HEK293 (cell line): ENCODE measurements around the gene RGS14.

Source experiments
- AEBP2 ChIP-seq: fragments of 450-650 bp; formaldehyde crosslinking; IDR thresholded peaks from 2 replicates; pipeline ENCODE4 v1.5.1; 2016; ENCODE audit warnings: missing biosample characterization, missing genetic modification characterization, borderline replicate concordance
- BCL11A ChIP-seq: fragments of 450-650 bp; formaldehyde crosslinking; IDR thresholded peaks from 2 replicates; pipeline ENCODE4 v1.5.1; 2016; ENCODE audit warnings: low read depth, missing biosample characterization, missing genetic modification characterization
- GLIS2 ChIP-seq: fragments of 450-650 bp; formaldehyde crosslinking; IDR thresholded peaks from 2 replicates; pipeline ENCODE4 v1.5.1; 2016; ENCODE audit warnings: missing biosample characterization, missing genetic modification characterization
- HOXC10 ChIP-seq: sonication (generic); formaldehyde crosslinking; IDR thresholded peaks from 2 replicates; pipeline ENCODE4 v1.8.1; 2023; ENCODE audit warnings: mild to moderate bottlenecking, missing genetic modification reagents
- IKZF3 ChIP-seq: fragments of 450-650 bp; IDR thresholded peaks from 2 replicates; pipeline ENCODE4 v1.5.0; 2018; ENCODE audit warnings: missing biosample characterization, mild to moderate bottlenecking, missing genetic modification characterization, moderate library complexity
- KLF9 ChIP-seq: fragments of 450-650 bp; formaldehyde crosslinking; IDR thresholded peaks from 2 replicates; pipeline ENCODE4 v1.5.1; 2016; ENCODE audit warnings: missing biosample characterization, missing genetic modification characterization, low read depth
- PRDM2 ChIP-seq: fragments of 450-650 bp; formaldehyde crosslinking; IDR thresholded peaks from 2 replicates; pipeline ENCODE4 v1.5.1; 2016; ENCODE audit warnings: missing biosample characterization, missing genetic modification characterization, borderline replicate concordance
- SP2 ChIP-seq: fragments of 450-650 bp; formaldehyde crosslinking; IDR thresholded peaks from 2 replicates; pipeline ENCODE4 v1.5.1; 2016; ENCODE audit warnings: missing biosample characterization, missing genetic modification characterization
- YY2 ChIP-seq: fragments of 450-650 bp; formaldehyde crosslinking; IDR thresholded peaks from 2 replicates; pipeline ENCODE4 v1.5.1; 2016; ENCODE audit warnings: missing biosample characterization, missing genetic modification characterization
- ZBTB21 ChIP-seq: fragments of 450-650 bp; formaldehyde crosslinking; IDR thresholded peaks from 2 replicates; pipeline ENCODE4 v1.5.1; 2017; ENCODE audit warnings: missing biosample characterization, missing genetic modification characterization
- ZBTB8A ChIP-seq: fragments of 450-650 bp; formaldehyde crosslinking; IDR thresholded peaks from 2 replicates; pipeline ENCODE4 v1.5.1; 2016; ENCODE audit warnings: missing biosample characterization, missing genetic modification characterization
- ZFP69B ChIP-seq: fragments of 450-650 bp; formaldehyde crosslinking; IDR thresholded peaks from 2 replicates; pipeline ENCODE4 v1.5.1; 2016; ENCODE audit warnings: missing biosample characterization, missing genetic modification characterization
- ZNF10 ChIP-seq: fragments of 450-650 bp; formaldehyde crosslinking; IDR thresholded peaks from 2 replicates; pipeline ENCODE4 v1.5.1; 2017; ENCODE audit warnings: missing biosample characterization, missing genetic modification characterization
- ZNF114 ChIP-seq: fragments of 450-650 bp; formaldehyde crosslinking; IDR thresholded peaks from 2 replicates; pipeline ENCODE4 v1.5.0; 2017; ENCODE audit warnings: missing biosample characterization, missing genetic modification characterization
- ZNF121 ChIP-seq: fragments of 450-650 bp; formaldehyde crosslinking; IDR thresholded peaks from 2 replicates; pipeline ENCODE4 v1.5.1; 2016; ENCODE audit warnings: missing biosample characterization, missing genetic modification characterization
- ZNF132 ChIP-seq: fragments of 450-650 bp; formaldehyde crosslinking; IDR thresholded peaks from 2 replicates; pipeline ENCODE4 v1.5.1; 2017; ENCODE audit warnings: missing biosample characterization, missing genetic modification characterization, borderline replicate concordance
- ZNF274 ChIP-seq, 2 experiments: fragments of 200-500 bp in 1 of 2; fragments of 450-650 bp in 1 of 2; sonication (Bioruptor generic) in 1 of 2; formaldehyde crosslinking in 1 of 2; IDR thresholded peaks; 2 replicates each; pipeline versions ENCODE4 v1.5.1 to v1.6.1; 2014 to 2016; ENCODE audit warnings: borderline replicate concordance in 1 of 2, inconsistent platforms in 1 of 2, low read length in 1 of 2, missing biosample characterization in 1 of 2, missing genetic modification characterization in 1 of 2
- ZNF335 ChIP-seq: fragments of 450-650 bp; formaldehyde crosslinking; conservative IDR thresholded peaks from 2 replicates; pipeline ENCODE4 v1.5.1; 2016; ENCODE audit warnings: missing biosample characterization, missing genetic modification characterization
- ZNF354C ChIP-seq: fragments of 450-650 bp; formaldehyde crosslinking; IDR thresholded peaks from 2 replicates; pipeline ENCODE4 v1.5.1; 2016; ENCODE audit warnings: missing biosample characterization, missing genetic modification characterization, low read depth, borderline replicate concordance
- ZNF433 ChIP-seq: fragments of 450-650 bp; formaldehyde crosslinking; IDR thresholded peaks from 2 replicates; pipeline ENCODE4 v1.5.1; 2016; ENCODE audit warnings: missing biosample characterization, missing genetic modification characterization, low read depth
- ZNF596 ChIP-seq: fragments of 450-650 bp; IDR thresholded peaks from 2 replicates; pipeline ENCODE4 v1.5.0; 2018; ENCODE audit warnings: missing biosample characterization, mild to moderate bottlenecking, missing genetic modification characterization, moderate library complexity
- ZNF677 ChIP-seq: fragments of 450-650 bp; IDR thresholded peaks from 2 replicates; pipeline ENCODE4 v1.5.0; 2018; ENCODE audit warnings: missing biosample characterization, mild to moderate bottlenecking, missing genetic modification characterization, moderate library complexity
- ZNF701 ChIP-seq: fragments of 450-650 bp; formaldehyde crosslinking; IDR thresholded peaks from 2 replicates; pipeline ENCODE4 v1.5.1; 2016; ENCODE audit warnings: missing biosample characterization, missing genetic modification characterization
- ZNF704 ChIP-seq: fragments of 450-650 bp; formaldehyde crosslinking; IDR thresholded peaks from 2 replicates; pipeline ENCODE4 v1.5.1; 2016; ENCODE audit warnings: missing biosample characterization, missing genetic modification characterization
- TF ChIP-seq, protein P1 (sequence below): fragments of 450-650 bp; formaldehyde crosslinking; IDR thresholded peaks from 2 replicates; pipeline ENCODE4 v1.5.0; 2017; ENCODE audit warnings: missing biosample characterization, missing genetic modification characterization, borderline replicate concordance
- TF ChIP-seq, protein P2 (sequence below): fragments of 450-650 bp; formaldehyde crosslinking; IDR thresholded peaks from 2 replicates; pipeline ENCODE4 v1.5.1; 2016; ENCODE audit warnings: missing biosample characterization, missing genetic modification characterization
- TF ChIP-seq, protein P3 (sequence below): fragments of 450-650 bp; formaldehyde crosslinking; IDR thresholded peaks from 2 replicates; pipeline ENCODE4 v1.5.1; 2016; ENCODE audit warnings: missing biosample characterization, missing genetic modification characterization

Gene RGS14

GRCh38 chr5:177312649-177313181 is 45.0 kb upstream of the RGS14 start (continued):
- TF ChIP-seq, protein P1, sequence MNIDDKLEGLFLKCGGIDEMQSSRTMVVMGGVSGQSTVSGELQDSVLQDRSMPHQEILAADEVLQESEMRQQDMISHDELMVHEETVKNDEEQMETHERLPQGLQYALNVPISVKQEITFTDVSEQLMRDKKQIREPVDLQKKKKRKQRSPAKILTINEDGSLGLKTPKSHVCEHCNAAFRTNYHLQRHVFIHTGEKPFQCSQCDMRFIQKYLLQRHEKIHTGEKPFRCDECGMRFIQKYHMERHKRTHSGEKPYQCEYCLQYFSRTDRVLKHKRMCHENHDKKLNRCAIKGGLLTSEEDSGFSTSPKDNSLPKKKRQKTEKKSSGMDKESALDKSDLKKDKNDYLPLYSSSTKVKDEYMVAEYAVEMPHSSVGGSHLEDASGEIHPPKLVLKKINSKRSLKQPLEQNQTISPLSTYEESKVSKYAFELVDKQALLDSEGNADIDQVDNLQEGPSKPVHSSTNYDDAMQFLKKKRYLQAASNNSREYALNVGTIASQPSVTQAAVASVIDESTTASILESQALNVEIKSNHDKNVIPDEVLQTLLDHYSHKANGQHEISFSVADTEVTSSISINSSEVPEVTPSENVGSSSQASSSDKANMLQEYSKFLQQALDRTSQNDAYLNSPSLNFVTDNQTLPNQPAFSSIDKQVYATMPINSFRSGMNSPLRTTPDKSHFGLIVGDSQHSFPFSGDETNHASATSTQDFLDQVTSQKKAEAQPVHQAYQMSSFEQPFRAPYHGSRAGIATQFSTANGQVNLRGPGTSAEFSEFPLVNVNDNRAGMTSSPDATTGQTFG: no peak
- 0 out of 2 replicates have a peak, but pooled peaks have one; percentile 46 for TF ChIP-seq ZBTB21 (tag by site-specific recombination)
- no peak for TF ChIP-seq AEBP2 (tag by site-specific recombination)
- TF ChIP-seq ZNF704: no peak
- peak; percentile 61 for TF ChIP-seq ZFP69B
- no peak for TF ChIP-seq ZBTB8A (tag by site-specific recombination)
- TF ChIP-seq IKZF3: no peak; the same call in 1 of the 2 replicates
- no peak; the same call in none of the 2 replicates for TF ChIP-seq GLIS2 (tag by site-specific recombination)
- no peak for TF ChIP-seq ZNF10 (tag by site-specific recombination)
- TF ChIP-seq BCL11A: 0 out of 2 replicates have a peak, but pooled peaks have one; percentile 22
- TF ChIP-seq ZNF121 (tag by site-specific recombination): no peak
- TF ChIP-seq, protein P2, sequence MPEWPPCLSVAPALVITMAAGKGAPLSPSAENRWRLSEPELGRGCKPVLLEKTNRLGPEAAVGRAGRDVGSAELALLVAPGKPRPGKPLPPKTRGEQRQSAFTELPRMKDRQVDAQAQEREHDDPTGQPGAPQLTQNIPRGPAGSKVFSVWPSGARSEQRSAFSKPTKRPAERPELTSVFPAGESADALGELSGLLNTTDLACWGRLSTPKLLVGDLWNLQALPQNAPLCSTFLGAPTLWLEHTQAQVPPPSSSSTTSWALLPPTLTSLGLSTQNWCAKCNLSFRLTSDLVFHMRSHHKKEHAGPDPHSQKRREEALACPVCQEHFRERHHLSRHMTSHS (tag by site-specific recombination): no peak
- no peak for TF ChIP-seq ZNF596
- TF ChIP-seq, protein P3, sequence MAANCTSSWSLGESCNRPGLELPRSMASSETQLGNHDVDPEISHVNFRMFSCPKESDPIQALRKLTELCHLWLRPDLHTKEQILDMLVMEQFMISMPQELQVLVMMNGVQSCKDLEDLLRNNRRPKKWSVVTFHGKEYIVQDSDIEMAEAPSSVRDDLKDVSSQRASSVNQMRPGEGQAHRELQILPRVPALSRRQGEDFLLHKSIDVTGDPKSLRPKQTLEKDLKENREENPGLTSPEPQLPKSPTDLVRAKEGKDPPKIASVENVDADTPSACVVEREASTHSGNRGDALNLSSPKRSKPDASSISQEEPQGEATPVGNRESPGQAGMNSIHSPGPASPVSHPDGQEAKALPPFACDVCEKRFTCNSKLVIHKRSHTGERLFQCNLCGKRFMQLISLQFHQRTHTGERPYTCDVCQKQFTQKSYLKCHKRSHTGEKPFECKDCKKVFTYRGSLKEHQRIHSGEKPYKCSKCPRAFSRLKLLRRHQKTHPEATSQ (tag by site-specific recombination): no peak
- TF ChIP-seq KLF9 (tag by site-specific recombination): 0 out of 2 replicates have a peak, but pooled peaks have one; percentile 9
- TF ChIP-seq SP2: peak; percentile 23
- no peak for TF ChIP-seq ZNF677 (tag by site-specific recombination)
- peak; percentile 100 for TF ChIP-seq ZNF335
- no peak for TF ChIP-seq PRDM2 (tag by site-specific recombination)
- no peak for TF ChIP-seq ZNF114
- TF ChIP-seq ZNF132 (tag by site-specific recombination): no peak
- TF ChIP-seq ZNF274 (IDR thresholded peaks at IDR 0.05; ENCODE audit: low read length): no peak
- no peak for TF ChIP-seq ZNF274 (tag by site-specific recombination; IDR thresholded peaks at IDR 0.05; ENCODE audit: borderline replicate concordance)
- TF ChIP-seq HOXC10 (CRISPR knock-in tag): no peak
- TF ChIP-seq YY2 (tag by site-specific recombination): no peak
- no peak for TF ChIP-seq ZNF433
- no peak for TF ChIP-seq ZNF354C (tag by site-specific recombination)
- no peak for TF ChIP-seq ZNF701 (tag by site-specific recombination)
